KMS-11 (cell line): ENCODE data around the gene CDC42SE2.

Experiments used
- H2AFZ ChIP-seq: fragments of 200-600 bp; sonication (generic); 2 replicates; pipeline ENCODE4 v1.6.1; 2016; ENCODE audit warnings: antibody characterized with exemption, mixed run types, low read depth
- H3K27ac ChIP-seq: fragments of 200-600 bp; sonication (generic); 2 replicates; pipeline ENCODE4 v1.6.1; 2016; ENCODE audit warnings: mild to moderate bottlenecking, mixed run types
- H3K27me3 ChIP-seq: fragments of 200-600 bp; sonication (generic); 2 replicates; pipeline ENCODE4 v1.6.1; 2017; ENCODE audit warnings: mild to moderate bottlenecking, low read depth, mixed run types, moderate library complexity; ENCODE audit not compliant: insufficient read depth
- H3K36me3 ChIP-seq: fragments of 200-600 bp; sonication (generic); 2 replicates; pipeline ENCODE4 v1.6.1; 2017; ENCODE audit warnings: mild to moderate bottlenecking, mixed run types; ENCODE audit not compliant: insufficient read depth
- H3K4me1 ChIP-seq: fragments of 200-600 bp; sonication (generic); 2 replicates; pipeline ENCODE4 v1.6.1; 2016; ENCODE audit warnings: mild to moderate bottlenecking, low read depth, mixed run types; ENCODE audit not compliant: poor library complexity, severe bottlenecking
- H3K4me2 ChIP-seq: fragments of 200-600 bp; sonication (generic); 2 replicates; pipeline ENCODE4 v1.7.0; 2016; ENCODE audit warnings: mild to moderate bottlenecking, mixed run types
- H3K4me3 ChIP-seq: fragments of 200-600 bp; sonication (generic); IDR thresholded peaks from 2 replicates; pipeline ENCODE4 v1.6.1; 2017; ENCODE audit warnings: low read depth, low read length, mixed read lengths; ENCODE audit not compliant: insufficient read depth
- H3K79me2 ChIP-seq: fragments of 200-600 bp; sonication (generic); 2 replicates; pipeline ENCODE4 v1.6.1; 2016; ENCODE audit warnings: low read depth, mixed run types; ENCODE audit not compliant: insufficient read depth
- H3K9ac ChIP-seq: fragments of 200-600 bp; sonication (generic); 2 replicates; pipeline ENCODE4 v1.6.1; 2016; ENCODE audit warnings: mild to moderate bottlenecking, mixed run types
- H4K20me1 ChIP-seq: fragments of 200-600 bp; sonication (generic); 2 replicates; pipeline ENCODE4 v1.6.1; 2016; ENCODE audit warnings: mild to moderate bottlenecking, mixed run types; ENCODE audit not compliant: insufficient read depth
- CTCF ChIP-seq: fragments of 200-600 bp; sonication (generic); conservative IDR thresholded peaks from 2 replicates; pipeline ENCODE4 v1.6.1; 2017; ENCODE audit warnings: low read depth, mild to moderate bottlenecking, antibody characterized with exemption, low read length, moderate library complexity, mixed read lengths

Gene CDC42SE2

GRCh38 chr5:131279204-131279603 is 15.4 kb downstream of the CDC42SE2 start:
- Histone ChIP-seq H3K4me3 (no peak overlapping the region), H3K9ac (no peak overlapping the region), H3K4me1 (peaks cover 79% of the 10 kb centered on the region), H4K20me1 (no peaks in the 10 kb centered on the region; the same call in 1 of the 2 replicates), H3K27ac (no peak overlapping the region), H3K36me3 (no peaks in the 10 kb centered on the region), H3K27me3 (no peaks in the 10 kb centered on the region), H2AFZ (no peak overlapping the region), H3K79me2 (peaks cover 97% of the 10 kb centered on the region), H3K4me2 (no peak overlapping the region; the same call in 1 of the 2 replicates)
- TF ChIP-seq CTCF = no peak

DNA sequence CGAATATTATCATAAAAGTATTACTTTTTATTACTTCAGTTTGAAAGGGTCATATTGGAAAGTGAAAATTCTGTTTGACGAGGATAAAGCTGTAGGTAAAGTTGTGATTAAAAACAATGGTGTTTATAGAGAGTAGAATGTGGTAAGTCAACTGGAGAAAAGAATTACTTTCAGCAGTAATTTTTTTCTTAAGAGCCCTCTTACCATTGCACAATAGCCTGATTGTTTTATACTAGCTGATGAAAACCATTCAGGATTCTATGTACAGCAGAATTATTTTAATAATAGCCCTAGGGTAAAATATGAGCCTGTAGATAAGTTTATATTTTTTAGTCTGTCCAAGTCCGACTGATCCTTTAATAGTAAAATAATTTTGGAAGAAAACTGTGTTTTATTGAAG is 16.6 kb downstream of the CDC42SE2 start:
- H3K36me3 ChIP-seq = no peaks in the 10 kb centered on the region
- peaks cover 68% of the 10 kb centered on the region for H3K4me1 ChIP-seq
- H3K79me2 ChIP-seq = peaks cover 97% of the 10 kb centered on the region
- no peaks in the 10 kb centered on the region for H3K27me3 ChIP-seq
- H4K20me1 ChIP-seq = no peaks in the 10 kb centered on the region; the same call in 1 of the 2 replicates
- H3K9ac ChIP-seq = no peak overlapping the region; the same call in 1 of the 2 replicates
- no peak for TF ChIP-seq CTCF
- H3K4me2 ChIP-seq = peak overlapping the region; percentile 85
- H3K27ac ChIP-seq = peak overlapping the region; percentile 69
- no peak overlapping the region for H2AFZ ChIP-seq
- H3K4me3 ChIP-seq = no peak overlapping the region

DNA sequence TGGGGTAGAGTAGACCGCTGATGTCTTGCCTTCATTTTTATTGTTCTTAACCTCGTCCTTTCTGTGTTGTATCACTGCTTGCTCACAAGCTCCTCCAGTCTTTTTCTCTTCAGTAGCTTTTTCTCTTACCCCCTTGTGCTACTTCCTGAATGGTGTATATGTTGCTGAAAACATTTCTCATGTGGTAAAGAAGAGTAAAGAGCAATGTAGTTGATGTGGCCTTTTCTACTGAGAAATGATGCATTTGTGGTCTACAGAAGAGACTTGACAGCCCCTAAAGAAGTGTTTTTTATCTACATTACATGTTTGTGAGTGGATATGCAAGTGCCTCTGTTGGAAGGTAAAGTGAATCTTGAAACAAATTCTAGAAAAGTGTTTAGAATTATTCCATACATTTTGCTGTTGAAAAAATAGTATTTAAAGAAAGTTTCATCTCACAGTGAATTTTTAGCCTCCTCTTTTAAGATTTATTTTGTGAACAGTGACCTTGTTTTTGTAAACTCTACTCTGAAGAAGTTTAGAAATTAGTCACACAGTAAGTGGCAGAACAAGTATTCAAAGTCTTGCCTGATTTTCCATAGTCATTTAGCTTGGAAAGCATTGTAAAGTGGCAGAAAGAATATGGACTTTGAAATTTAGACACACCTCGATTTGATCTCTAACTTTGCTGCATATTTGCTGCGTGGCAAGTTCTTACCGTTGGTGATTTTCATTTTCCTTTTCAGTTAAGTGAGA is 17.4 kb downstream of the CDC42SE2 start:
- H3K79me2 ChIP-seq = peaks cover 97% of the 10 kb centered on the region
- H3K36me3 ChIP-seq = no peaks in the 10 kb centered on the region
- peak overlapping the region; percentile 69 for H3K27ac ChIP-seq
- H3K27me3 ChIP-seq = no peaks in the 10 kb centered on the region
- H3K9ac ChIP-seq = peak overlapping the region; percentile 14; the same call in 1 of the 2 replicates
- H3K4me3 ChIP-seq = no peak overlapping the region
- peaks cover 62% of the 10 kb centered on the region for H3K4me1 ChIP-seq
- H2AFZ ChIP-seq = no peak overlapping the region
- H4K20me1 ChIP-seq = no peaks in the 10 kb centered on the region; the same call in 1 of the 2 replicates
- H3K4me2 ChIP-seq = peak overlapping the region; percentile 85
- TF ChIP-seq CTCF = no peak

DNA sequence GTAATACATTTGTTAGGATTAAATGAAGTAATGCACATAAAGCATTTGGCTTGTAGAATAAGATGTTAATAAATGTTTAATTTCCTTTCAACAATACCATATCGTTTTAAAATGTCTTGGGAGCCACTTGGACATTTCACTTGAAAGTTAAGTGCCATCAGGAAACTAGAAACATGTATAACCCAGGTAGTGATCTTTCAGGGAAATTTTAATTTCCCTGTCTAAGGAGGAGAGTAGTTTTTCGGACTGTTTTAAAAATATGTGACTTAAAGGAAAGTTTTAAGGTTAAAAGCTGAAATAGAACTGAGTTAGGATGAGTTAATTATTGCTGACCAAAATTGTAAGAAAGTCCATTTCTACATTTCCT is 18.0 kb downstream of the CDC42SE2 start:
- H3K4me3 ChIP-seq = no peak overlapping the region
- no peak for TF ChIP-seq CTCF
- no peaks in the 10 kb centered on the region; the same call in 1 of the 2 replicates for H4K20me1 ChIP-seq
- peaks cover 92% of the 10 kb centered on the region for H3K79me2 ChIP-seq
- H3K27me3 ChIP-seq = no peaks in the 10 kb centered on the region
- peak overlapping the region; percentile 85 for H3K4me2 ChIP-seq
- H3K9ac ChIP-seq = peak overlapping the region; percentile 14; the same call in 1 of the 2 replicates
- H2AFZ ChIP-seq = no peak overlapping the region
- H3K4me1 ChIP-seq = peaks cover 56% of the 10 kb centered on the region
- no peaks in the 10 kb centered on the region for H3K36me3 ChIP-seq
- peak overlapping the region; percentile 69 for H3K27ac ChIP-seq
